ENCODE results near the gene ZGLP1.

The ZGLP1 gene

GRCh38 chr19:10277795-10278589, 31.6 kb downstream of the ZGLP1 start:
- CTCF ChIA-PET = interaction anchor here (1.0 to 1.7 kb wide), 2 partner anchors 8 to 110 kb away, joined by 3 to 5 read pairs; no protein-coding TSS in a partner anchor
- POLR2A ChIA-PET = interaction anchor here (1.2 to 1.4 kb wide), 2 partner anchors 12 to 103 kb away, joined by 3 to 5 read pairs; partner anchors contain the start of genes ICAM5 and TYK2
- no peak for DNase-seq (ENCODE audit: extremely low spot score)
- no peak for TF ChIP-seq FOXK2 (IDR thresholded peaks at IDR 0.05)
- no peak for TF ChIP-seq FOXM1 (IDR thresholded peaks at IDR 0.05; ENCODE audit: borderline replicate concordance)
- TF ChIP-seq CTBP1 (IDR thresholded peaks at IDR 0.05; ENCODE audit: borderline replicate concordance) = no peak
- TF ChIP-seq SUZ12 (IDR thresholded peaks at IDR 0.05) = no peak
- no peak for TF ChIP-seq ELF4 (IDR thresholded peaks at IDR 0.05)
- no peak for TF ChIP-seq TARDBP (IDR thresholded peaks at IDR 0.05)
- TF ChIP-seq BHLHE40 (IDR thresholded peaks at IDR 0.05; ENCODE audit: borderline replicate concordance) = no peak
- TF ChIP-seq L3MBTL2 (conservative IDR thresholded peaks at IDR 0.05) = no peak
- TF ChIP-seq LEF1 (IDR thresholded peaks at IDR 0.05; ENCODE audit: borderline replicate concordance) = no peak
- no peak for TF ChIP-seq FOXA1 (IDR thresholded peaks at IDR 0.05)

- TF ChIP-seq TARDBP (IDR thresholded peaks at IDR 0.05) (no peak), FOXK2 (IDR thresholded peaks at IDR 0.05) (no peak), BHLHE40 (IDR thresholded peaks at IDR 0.05; ENCODE audit: borderline replicate concordance) (no peak), ARNT (IDR thresholded peaks at IDR 0.05) (no peak)
- ChIA-PET POLR2A (interaction anchor here (1.2 kb wide), 1 partner anchor 12 kb away, joined by 5 read pairs; no protein-coding TSS in a partner anchor), CTCF (no interaction called here)
- no peak for DNase-seq (ENCODE audit: extremely low spot score)
Observed at GRCh38 chr19:10274589-10274988, 35.0 kb downstream of the ZGLP1 start.

- DNase-seq (ENCODE audit: extremely low spot score) = no peak
- POLR2A ChIA-PET = interaction anchor here (0.5 to 3.5 kb wide), 3 partner anchors 18 to 109 kb away, joined by 3 to 23 read pairs (median 4); partner anchors contain the start of genes ICAM5 and TYK2
- no peak for TF ChIP-seq SUZ12 (IDR thresholded peaks at IDR 0.05)
- TF ChIP-seq LEF1 (IDR thresholded peaks at IDR 0.05; ENCODE audit: borderline replicate concordance) = no peak
- TF ChIP-seq NFRKB (IDR thresholded peaks at IDR 0.05) = no peak
- no peak for TF ChIP-seq FOXA1 (IDR thresholded peaks at IDR 0.05)
- no peak for TF ChIP-seq FOXK2 (IDR thresholded peaks at IDR 0.05)
- no peak for TF ChIP-seq HDGF (IDR thresholded peaks at IDR 0.05; ENCODE audit: borderline replicate concordance)
- no peak for TF ChIP-seq CTBP1 (IDR thresholded peaks at IDR 0.05; ENCODE audit: borderline replicate concordance)
- TF ChIP-seq BHLHE40 (IDR thresholded peaks at IDR 0.05; ENCODE audit: borderline replicate concordance) = no peak
- TF ChIP-seq ELF4 (IDR thresholded peaks at IDR 0.05) = no peak
- TF ChIP-seq TARDBP (IDR thresholded peaks at IDR 0.05) = no peak
- no peak for TF ChIP-seq ARNT (IDR thresholded peaks at IDR 0.05)
- TF ChIP-seq SP1 (IDR thresholded peaks at IDR 0.05) = no peak
- TF ChIP-seq ZNF384 (IDR thresholded peaks at IDR 0.05) = no peak
- no peak for TF ChIP-seq L3MBTL2 (conservative IDR thresholded peaks at IDR 0.05)
- TF ChIP-seq FOXM1 (IDR thresholded peaks at IDR 0.05; ENCODE audit: borderline replicate concordance) = no peak
- CTCF ChIA-PET = interaction anchor here (0.7 to 3.5 kb wide), 3 partner anchors 13 to 120 kb away, joined by 3 to 45 read pairs (median 3); no protein-coding TSS in a partner anchor
Observed at GRCh38 chr19:10271543-10272086, 38.0 kb downstream of the ZGLP1 start.

GRCh38 chr19:10270616-10271394, 38.8 kb downstream of the ZGLP1 start, which contains the start of gene ICAM1:
Gene ICAM1, plus strand, starts transcription at chr19:10271120. Its CDS starts 40 bp downstream, at chr19:10271160.
- TF ChIP-seq NFRKB (IDR thresholded peaks at IDR 0.05) = no peak
- TF ChIP-seq L3MBTL2 (conservative IDR thresholded peaks at IDR 0.05) = no peak
- no peak for TF ChIP-seq TARDBP (IDR thresholded peaks at IDR 0.05)
- no peak for TF ChIP-seq CTBP1 (IDR thresholded peaks at IDR 0.05; ENCODE audit: borderline replicate concordance)
- TF ChIP-seq FOXK2 (IDR thresholded peaks at IDR 0.05) = no peak
- TF ChIP-seq SUZ12 (IDR thresholded peaks at IDR 0.05) = no peak
- no peak for TF ChIP-seq HDGF (IDR thresholded peaks at IDR 0.05; ENCODE audit: borderline replicate concordance)
- no peak for TF ChIP-seq LEF1 (IDR thresholded peaks at IDR 0.05; ENCODE audit: borderline replicate concordance)
- TF ChIP-seq FOXA1 (IDR thresholded peaks at IDR 0.05) = no peak
- no peak for TF ChIP-seq ARNT (IDR thresholded peaks at IDR 0.05)
- no peak for TF ChIP-seq FOXM1 (IDR thresholded peaks at IDR 0.05; ENCODE audit: borderline replicate concordance)
- TF ChIP-seq, protein P1, sequence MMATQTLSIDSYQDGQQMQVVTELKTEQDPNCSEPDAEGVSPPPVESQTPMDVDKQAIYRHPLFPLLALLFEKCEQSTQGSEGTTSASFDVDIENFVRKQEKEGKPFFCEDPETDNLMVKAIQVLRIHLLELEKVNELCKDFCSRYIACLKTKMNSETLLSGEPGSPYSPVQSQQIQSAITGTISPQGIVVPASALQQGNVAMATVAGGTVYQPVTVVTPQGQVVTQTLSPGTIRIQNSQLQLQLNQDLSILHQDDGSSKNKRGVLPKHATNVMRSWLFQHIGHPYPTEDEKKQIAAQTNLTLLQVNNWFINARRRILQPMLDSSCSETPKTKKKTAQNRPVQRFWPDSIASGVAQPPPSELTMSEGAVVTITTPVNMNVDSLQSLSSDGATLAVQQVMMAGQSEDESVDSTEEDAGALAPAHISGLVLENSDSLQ (IDR thresholded peaks at IDR 0.05) = no peak
- TF ChIP-seq ZNF384 (IDR thresholded peaks at IDR 0.05) = no peak
- no peak for TF ChIP-seq SP1 (IDR thresholded peaks at IDR 0.05)
- no peak for TF ChIP-seq BHLHE40 (IDR thresholded peaks at IDR 0.05; ENCODE audit: borderline replicate concordance)
- no peak for TF ChIP-seq ELF4 (IDR thresholded peaks at IDR 0.05)
- ChIA-PET POLR2A (interaction anchor here (0.5 to 3.5 kb wide), 4 partner anchors 19 to 118 kb away, joined by 3 to 23 read pairs (median 8); partner anchors contain the start of genes ICAM5 and TYK2), CTCF (interaction anchor here (0.6 to 3.5 kb wide), 3 partner anchors 18 to 121 kb away, joined by 3 to 45 read pairs (median 3); no protein-coding TSS in a partner anchor)
- no peak for DNase-seq (ENCODE audit: extremely low spot score)

GRCh38 chr19:10270180-10270615, 39.4 kb downstream of the ZGLP1 start:
- CTCF ChIA-PET = interaction anchor here (0.6 to 3.5 kb wide), 4 partner anchors 9 to 120 kb away, joined by 3 to 45 read pairs (median 8); no protein-coding TSS in a partner anchor
- POLR2A ChIA-PET = interaction anchor here (0.7 to 3.5 kb wide), 3 partner anchors 19 to 119 kb away, joined by 6 to 23 read pairs (median 10); partner anchors contain the start of genes ICAM5 and TYK2
- no peak for DNase-seq (ENCODE audit: extremely low spot score)
- TF ChIP-seq SP1 (IDR thresholded peaks at IDR 0.05) (no peak), L3MBTL2 (conservative IDR thresholded peaks at IDR 0.05) (no peak), HDGF (IDR thresholded peaks at IDR 0.05; ENCODE audit: borderline replicate concordance) (no peak), FOXA1 (IDR thresholded peaks at IDR 0.05) (no peak), FOXM1 (IDR thresholded peaks at IDR 0.05; ENCODE audit: borderline replicate concordance) (no peak), BHLHE40 (IDR thresholded peaks at IDR 0.05; ENCODE audit: borderline replicate concordance) (no peak), ZNF384 (IDR thresholded peaks at IDR 0.05) (no peak), NFRKB (IDR thresholded peaks at IDR 0.05) (no peak), TARDBP (IDR thresholded peaks at IDR 0.05) (no peak), LEF1 (IDR thresholded peaks at IDR 0.05; ENCODE audit: borderline replicate concordance) (no peak)

Data from HEK293T (cell line).